Testis (tissue), 3 donors: ENCODE data around the gene PTPRD. TPM values are rescaled to one million over a fixed set of nuclear protein-coding genes. Genes with fewer than 3 reads are reported as not detected.

ENCODE experiments used
- DNase-seq: peaks from one replicate; pipeline ENCODE4 v3.0.0-alpha.2; 2019
- H3K27ac ChIP-seq, 2 donors: fragments of 200-600 bp; sonication (generic); one replicate each; pipeline ENCODE4 v1.5.1; 2019
- H3K27me3 ChIP-seq: fragments of 200-600 bp; sonication (generic); one replicate; pipeline ENCODE4 v1.5.1; 2019
- H3K36me3 ChIP-seq: fragments of 200-600 bp; sonication (generic); one replicate; pipeline ENCODE4 v1.5.1; 2017; ENCODE audit warnings: low read depth; ENCODE audit errors: missing control alignments
- H3K4me1 ChIP-seq: fragments of 200-600 bp; sonication (generic); one replicate; pipeline ENCODE4 v1.5.1; 2019
- H3K4me3 ChIP-seq, 2 donors: fragments of 200-600 bp; sonication (generic); one replicate each; pipeline ENCODE4 v1.5.1; 2017 to 2019
- H3K9me3 ChIP-seq: fragments of 200-600 bp; sonication (generic); one replicate; pipeline ENCODE4 v1.5.1; 2017
- POLR2A ChIP-seq: fragments of 450-650 bp; IDR thresholded peaks from one replicate; pipeline ENCODE4 v1.6.1; 2017; ENCODE audit warnings: antibody characterized with exemption, mild to moderate bottlenecking, moderate library complexity
- WGBS, 2 donors: methylation state at CpG; one replicate each; pipeline ENCODE4 v1.1.5; 2018; 5-methylcytosine and 5-hydroxymethylcytosine counted together
- intact Hi-C: fragments of 100-400 bp; cut with DNase I; formaldehyde crosslinking; loops from one replicate; pipeline ENCODE4 v1.15.1; 2023; ENCODE audit warnings: low total_unique reads
- polyA plus RNA-seq: library from polyadenylated mRNA; stranded (reverse); fragments of 350-450 nt; fragmentation: Illumina TruSeq; extraction: RNeasy Lipid Tissue Mini Kit (QIAGEN cat#74804); gene quantifications from one replicate; pipeline ENCODE4 v1.2.3, GENCODE V29; 2014; ENCODE audit warnings: low read depth, low replicate concordance; ENCODE audit not compliant: insufficient read depth
- total RNA-seq, 2 donors: library from RNA; depleted of rRNA; stranded (reverse); fragments of >200 nt; gene quantifications; one replicate each; pipeline ENCODE4 v1.2.3, GENCODE V29; 2016
- TF ChIP-seq, protein P1 (sequence below), 3 experiments: fragments of 450-650 bp in 2 of 3; fragments of 200-600 bp in 1 of 3; sonication (generic) in 1 of 3; IDR thresholded peaks; one replicate each; pipeline ENCODE4 v1.5.1; 2016 to 2019; ENCODE audit warnings: antibody characterized with exemption in 3 of 3, mild to moderate bottlenecking in 2 of 3, moderate library complexity in 1 of 3

Gene PTPRD
- total and polyA plus RNA-seq, 3 donors from 2014 or later, result 15.4 to 33.6 (median 32.5) TPM

DNA sequence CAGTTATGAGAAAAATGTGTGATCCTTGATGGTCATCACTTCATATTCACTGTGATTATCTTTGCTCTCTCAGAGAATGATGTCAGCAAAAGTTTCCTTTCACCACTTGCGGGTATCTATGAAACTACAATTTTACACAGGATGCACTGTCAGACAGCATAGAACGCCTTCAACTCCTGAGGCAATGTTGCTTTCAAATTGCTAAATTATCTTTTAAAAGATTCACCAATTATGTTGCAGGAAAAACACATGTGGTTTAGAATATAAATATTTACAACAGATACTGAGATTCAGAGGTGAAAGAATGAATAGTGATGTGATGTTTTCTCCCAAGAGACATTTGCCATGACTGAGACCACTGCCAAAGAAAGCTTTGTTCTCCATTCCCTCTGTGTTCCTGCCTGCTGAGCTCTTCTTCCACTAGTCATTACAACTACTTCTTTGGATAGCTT is 1933.4 kb downstream of the PTPRD start:
- H3K4me1 ChIP-seq, result no peaks in the 10 kb centered on the region
- no peaks in the 10 kb centered on the region for H3K36me3 ChIP-seq
- DNase-seq, result no peak
- no peak overlapping the region for H3K27ac ChIP-seq
- no peak overlapping the region for H3K4me3 ChIP-seq
- intact Hi-C loops, result no loop called here
- no peaks in the 10 kb centered on the region for H3K9me3 ChIP-seq
- WGBS, 2 donors, result 58 to 71% methylated on average over 2 of the region's 2 CpGs
- no peaks in the 10 kb centered on the region for H3K27me3 ChIP-seq
- TF ChIP-seq, protein P1, sequence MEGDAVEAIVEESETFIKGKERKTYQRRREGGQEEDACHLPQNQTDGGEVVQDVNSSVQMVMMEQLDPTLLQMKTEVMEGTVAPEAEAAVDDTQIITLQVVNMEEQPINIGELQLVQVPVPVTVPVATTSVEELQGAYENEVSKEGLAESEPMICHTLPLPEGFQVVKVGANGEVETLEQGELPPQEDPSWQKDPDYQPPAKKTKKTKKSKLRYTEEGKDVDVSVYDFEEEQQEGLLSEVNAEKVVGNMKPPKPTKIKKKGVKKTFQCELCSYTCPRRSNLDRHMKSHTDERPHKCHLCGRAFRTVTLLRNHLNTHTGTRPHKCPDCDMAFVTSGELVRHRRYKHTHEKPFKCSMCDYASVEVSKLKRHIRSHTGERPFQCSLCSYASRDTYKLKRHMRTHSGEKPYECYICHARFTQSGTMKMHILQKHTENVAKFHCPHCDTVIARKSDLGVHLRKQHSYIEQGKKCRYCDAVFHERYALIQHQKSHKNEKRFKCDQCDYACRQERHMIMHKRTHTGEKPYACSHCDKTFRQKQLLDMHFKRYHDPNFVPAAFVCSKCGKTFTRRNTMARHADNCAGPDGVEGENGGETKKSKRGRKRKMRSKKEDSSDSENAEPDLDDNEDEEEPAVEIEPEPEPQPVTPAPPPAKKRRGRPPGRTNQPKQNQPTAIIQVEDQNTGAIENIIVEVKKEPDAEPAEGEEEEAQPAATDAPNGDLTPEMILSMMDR (IDR thresholded peaks at IDR 0.05), result no peak
- no peak for TF ChIP-seq POLR2A

DNA sequence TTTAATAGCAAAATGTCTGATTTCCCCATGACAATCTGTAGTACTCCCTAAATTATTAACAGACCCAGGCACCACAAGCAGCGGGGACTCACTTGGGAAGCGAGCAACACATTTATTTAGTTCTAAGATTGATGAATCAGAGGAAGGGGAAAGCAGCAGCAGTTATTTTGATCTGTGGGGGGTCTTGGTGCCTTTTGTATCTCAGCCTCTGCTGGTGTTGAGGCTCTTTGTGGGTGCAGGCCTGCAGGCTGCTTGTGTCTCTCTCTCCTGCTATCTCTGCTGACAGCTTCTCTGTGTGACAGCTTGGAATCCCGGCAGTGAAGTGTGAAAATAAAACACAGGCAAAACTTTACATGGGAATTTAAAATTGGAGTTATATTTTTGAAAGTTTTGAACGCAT is 1935.1 kb downstream of the PTPRD start:
- Histone ChIP-seq H3K27ac (no peak overlapping the region), H3K9me3 (no peaks in the 10 kb centered on the region), H3K4me3 (no peak overlapping the region), H3K4me1 (no peaks in the 10 kb centered on the region), H3K36me3 (no peaks in the 10 kb centered on the region), H3K27me3 (no peaks in the 10 kb centered on the region)
- DNase-seq, result no peak
- TF ChIP-seq, protein P1 (IDR thresholded peaks at IDR 0.05), result no peak
- TF ChIP-seq POLR2A, result no peak
- WGBS, 2 donors, result 73 to 86% methylated on average over 4 of the region's 4 CpGs
- intact Hi-C loops, result no loop called here

DNA sequence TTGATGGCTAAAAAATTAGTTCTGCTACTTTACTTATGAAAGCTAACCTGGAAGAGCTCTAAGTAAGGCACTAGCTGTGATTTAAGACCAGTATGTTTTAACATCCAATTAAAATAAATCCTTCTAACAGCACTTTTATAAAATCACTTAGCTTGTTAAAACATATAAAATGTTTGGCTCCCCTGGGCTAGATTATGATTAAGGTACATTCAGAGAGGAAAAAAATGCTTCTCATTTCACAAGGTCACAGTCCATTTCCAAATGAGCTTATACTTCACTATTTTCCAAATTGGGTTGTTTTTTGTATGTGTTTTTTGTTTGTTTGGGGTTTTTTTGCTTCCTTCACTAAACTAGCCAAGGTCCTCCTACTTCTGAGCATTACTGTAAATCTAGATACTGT is 1938.3 kb downstream of the PTPRD start:
- DNase-seq, result no peak
- intact Hi-C loops, result no loop called here
- Histone ChIP-seq H3K27ac (no peak overlapping the region), H3K36me3 (no peaks in the 10 kb centered on the region), H3K9me3 (no peaks in the 10 kb centered on the region), H3K4me1 (no peaks in the 10 kb centered on the region), H3K4me3 (no peak overlapping the region), H3K27me3 (no peaks in the 10 kb centered on the region)
- TF ChIP-seq POLR2A, result no peak
- TF ChIP-seq, protein P1 (IDR thresholded peaks at IDR 0.05), result no peak

DNA sequence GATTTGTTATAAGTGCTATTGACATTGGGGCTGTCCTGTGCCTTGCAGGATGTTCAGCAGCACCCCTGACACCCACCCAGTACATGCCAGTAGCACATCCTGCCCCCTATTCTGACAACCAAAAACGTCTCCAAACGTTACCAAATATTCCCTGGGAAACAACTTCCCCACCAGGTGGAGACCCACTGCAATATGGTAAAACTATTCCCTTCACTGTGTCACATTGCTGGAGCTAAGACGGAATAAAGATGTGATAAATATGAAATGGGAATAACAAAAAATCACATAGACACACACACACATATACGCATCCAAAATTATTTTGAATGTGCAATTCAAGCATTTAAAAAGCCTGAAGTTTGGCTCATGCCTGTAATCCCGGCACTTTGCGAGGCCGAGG is 1939.0 kb downstream of the PTPRD start:
- no peaks in the 10 kb centered on the region for H3K4me1 ChIP-seq
- WGBS, 2 donors, result 80 to 83% methylated on average over 7 of the region's 7 CpGs
- TF ChIP-seq POLR2A, result no peak
- TF ChIP-seq, protein P1 (IDR thresholded peaks at IDR 0.05), result no peak
- DNase-seq, result no peak
- H3K27ac ChIP-seq, result no peak overlapping the region
- H3K27me3 ChIP-seq, result no peaks in the 10 kb centered on the region
- H3K36me3 ChIP-seq, result no peaks in the 10 kb centered on the region
- H3K9me3 ChIP-seq, result no peaks in the 10 kb centered on the region
- H3K4me3 ChIP-seq, result no peak overlapping the region
- intact Hi-C loops, result no loop called here

DNA sequence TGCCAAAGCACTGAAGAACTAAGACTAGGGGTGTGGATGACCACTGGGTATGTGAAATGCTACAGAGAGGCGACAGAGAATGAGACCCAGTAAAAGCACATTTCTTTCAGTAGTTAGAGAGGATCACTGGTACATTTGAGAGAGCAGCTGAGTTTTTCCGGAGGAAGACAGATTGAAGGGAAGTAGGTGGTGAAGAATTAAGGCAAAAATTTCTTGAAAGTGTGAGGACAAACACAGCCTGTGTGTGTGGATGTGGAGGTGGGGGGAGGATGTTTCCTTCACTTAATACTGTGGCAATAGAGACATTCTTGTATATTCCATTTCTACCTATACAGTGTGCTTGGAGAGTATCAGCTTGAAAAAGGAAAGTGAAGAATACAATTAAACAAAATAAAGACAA is 1942.1 kb downstream of the PTPRD start:
- WGBS, 2 donors, result 83 to 98% methylated on average over 2 of the region's 2 CpGs

More for the DNA sequence above, 1942.1 kb downstream of the PTPRD start:
- no peaks in the 10 kb centered on the region for H3K4me1 ChIP-seq
- no peaks in the 10 kb centered on the region for H3K36me3 ChIP-seq
- no peaks in the 10 kb centered on the region for H3K27me3 ChIP-seq
- H3K4me3 ChIP-seq, result no peak overlapping the region
- DNase-seq, result no peak
- TF ChIP-seq, protein P1 (IDR thresholded peaks at IDR 0.05), result no peak
- no peak for TF ChIP-seq POLR2A
- no peak overlapping the region for H3K27ac ChIP-seq
- intact Hi-C loops, result no loop called here
- H3K9me3 ChIP-seq, result no peaks in the 10 kb centered on the region
